ENCODE measurements around the gene DEFB115.

DNA sequence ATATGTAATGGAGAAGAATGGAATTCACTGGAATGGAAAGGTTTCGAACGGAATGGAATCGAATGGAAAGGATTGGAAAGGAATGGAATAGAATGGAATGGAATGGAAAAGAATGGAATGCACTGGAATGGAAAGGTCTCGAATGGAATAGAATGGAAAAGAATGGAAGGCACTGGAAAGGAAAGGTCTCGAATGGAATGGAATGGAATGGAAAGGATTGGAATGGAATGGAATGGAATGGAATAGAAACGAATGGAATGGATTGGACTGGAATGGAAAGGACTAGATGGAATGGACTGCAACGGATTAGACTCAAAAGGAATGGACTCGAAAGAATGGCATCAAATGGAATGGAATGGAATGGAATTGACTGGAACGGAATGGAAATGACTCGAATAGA lies 20.5 kb upstream of the DEFB115 start:
- TF ChIP-seq, protein P1, sequence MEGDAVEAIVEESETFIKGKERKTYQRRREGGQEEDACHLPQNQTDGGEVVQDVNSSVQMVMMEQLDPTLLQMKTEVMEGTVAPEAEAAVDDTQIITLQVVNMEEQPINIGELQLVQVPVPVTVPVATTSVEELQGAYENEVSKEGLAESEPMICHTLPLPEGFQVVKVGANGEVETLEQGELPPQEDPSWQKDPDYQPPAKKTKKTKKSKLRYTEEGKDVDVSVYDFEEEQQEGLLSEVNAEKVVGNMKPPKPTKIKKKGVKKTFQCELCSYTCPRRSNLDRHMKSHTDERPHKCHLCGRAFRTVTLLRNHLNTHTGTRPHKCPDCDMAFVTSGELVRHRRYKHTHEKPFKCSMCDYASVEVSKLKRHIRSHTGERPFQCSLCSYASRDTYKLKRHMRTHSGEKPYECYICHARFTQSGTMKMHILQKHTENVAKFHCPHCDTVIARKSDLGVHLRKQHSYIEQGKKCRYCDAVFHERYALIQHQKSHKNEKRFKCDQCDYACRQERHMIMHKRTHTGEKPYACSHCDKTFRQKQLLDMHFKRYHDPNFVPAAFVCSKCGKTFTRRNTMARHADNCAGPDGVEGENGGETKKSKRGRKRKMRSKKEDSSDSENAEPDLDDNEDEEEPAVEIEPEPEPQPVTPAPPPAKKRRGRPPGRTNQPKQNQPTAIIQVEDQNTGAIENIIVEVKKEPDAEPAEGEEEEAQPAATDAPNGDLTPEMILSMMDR (IDR thresholded peaks at IDR 0.05): no peak
- no peak for TF ChIP-seq POLR2A (IDR thresholded peaks at IDR 0.05)
